Effector memory CD4-positive, alpha-beta T cell (primary cell): ENCODE results near the gene ATP12A.
A peak's percentile ranks its signal among the peaks of the same experiment; 100 is the strongest.
"Not testable (repeated sequence)": the region's sequence is repeated elsewhere in the genome, so short reads cannot be mapped to it uniquely, and the experiment has no call there.

Source experiments
- DNase-seq, 3 donors: peaks; one replicate each; pipeline ENCODE4 v3.0.0-alpha.2; 2020
- H3K27ac ChIP-seq: 2 replicates; pipeline ENCODE4 v1.7.0; 2013; ENCODE audit warnings: mild to moderate bottlenecking, low read length, moderate library complexity; ENCODE audit not compliant: insufficient read depth, poor library complexity, severe bottlenecking
- H3K27me3 ChIP-seq: replicated peaks from 2 replicates; pipeline ENCODE4 v1.7.0; 2013; ENCODE audit warnings: mild to moderate bottlenecking, low read length; ENCODE audit not compliant: insufficient read depth, control insufficient read depth, poor library complexity, severe bottlenecking
- H3K36me3 ChIP-seq: 2 replicates; pipeline ENCODE4 v1.7.0; 2013; ENCODE audit warnings: mild to moderate bottlenecking, low read length, moderate library complexity; ENCODE audit not compliant: control insufficient read depth, insufficient read depth
- H3K4me1 ChIP-seq: 2 replicates; pipeline ENCODE4 v1.7.0; 2013; ENCODE audit warnings: low read length, mild to moderate bottlenecking; ENCODE audit not compliant: control insufficient read depth, insufficient read depth, poor library complexity, severe bottlenecking
- H3K4me3 ChIP-seq: 2 replicates; pipeline ENCODE4 v1.7.0; 2013; ENCODE audit warnings: low read length, low read depth, mild to moderate bottlenecking; ENCODE audit not compliant: insufficient read depth, poor library complexity, severe bottlenecking
- H3K9me3 ChIP-seq: 2 replicates; pipeline ENCODE4 v1.7.0; 2013; ENCODE audit warnings: mild to moderate bottlenecking, low read length, moderate library complexity; ENCODE audit not compliant: control insufficient read depth

Gene ATP12A

DNA sequence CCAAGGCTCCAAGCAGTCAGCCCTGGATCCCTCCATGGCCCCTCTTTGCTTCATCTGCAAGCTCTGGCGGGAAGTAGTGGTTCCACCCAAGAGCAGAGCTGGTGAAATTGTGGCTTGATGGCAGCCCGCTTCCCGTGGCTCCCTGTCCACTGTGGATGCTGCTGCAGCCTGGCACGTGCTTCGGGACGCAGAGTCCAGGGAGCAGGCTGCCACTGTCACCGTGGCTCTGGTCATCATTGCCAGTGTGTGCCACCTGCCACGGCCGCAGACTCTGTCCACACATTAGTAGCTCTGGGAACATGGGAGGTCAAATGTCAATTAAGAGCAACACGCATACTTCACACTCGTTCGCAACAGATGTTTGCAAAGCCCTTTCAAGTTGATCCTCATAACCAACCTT lies 43.0 kb downstream of the ATP12A start:
- Histone ChIP-seq H3K36me3 (no peaks in the 10 kb centered on the region), H3K9me3 (no peaks in the 10 kb centered on the region), H3K4me1 (no peaks in the 10 kb centered on the region), H3K27ac (no peak overlapping the region), H3K27me3 (no peaks in the 10 kb centered on the region), H3K4me3 (no peak overlapping the region)
- DNase-seq = no peak

DNA sequence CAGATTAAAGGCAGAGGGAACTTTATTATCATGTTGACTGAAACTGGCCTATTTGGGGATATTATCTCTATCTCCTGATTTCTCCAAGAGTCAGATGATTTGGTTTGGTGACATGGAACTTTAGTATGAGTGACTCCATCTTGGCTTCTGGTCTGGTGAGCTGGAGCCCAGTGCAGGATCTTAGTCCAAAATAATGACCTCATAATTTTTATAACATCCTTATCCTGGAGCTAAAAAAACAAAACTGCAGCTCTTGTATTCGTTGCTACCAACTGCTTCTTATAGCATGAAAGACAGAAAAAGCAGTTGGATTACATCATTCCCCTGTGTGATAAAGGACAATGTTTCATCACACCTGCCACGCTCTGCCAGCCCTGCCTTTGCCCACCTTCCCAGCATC lies 44.5 kb downstream of the ATP12A start:
- Histone ChIP-seq H3K27me3 (no peaks in the 10 kb centered on the region), H3K4me1 (no peaks in the 10 kb centered on the region), H3K27ac (no peak overlapping the region), H3K36me3 (no peaks in the 10 kb centered on the region), H3K9me3 (no peaks in the 10 kb centered on the region), H3K4me3 (no peak overlapping the region)
- DNase-seq = no peak

DNA sequence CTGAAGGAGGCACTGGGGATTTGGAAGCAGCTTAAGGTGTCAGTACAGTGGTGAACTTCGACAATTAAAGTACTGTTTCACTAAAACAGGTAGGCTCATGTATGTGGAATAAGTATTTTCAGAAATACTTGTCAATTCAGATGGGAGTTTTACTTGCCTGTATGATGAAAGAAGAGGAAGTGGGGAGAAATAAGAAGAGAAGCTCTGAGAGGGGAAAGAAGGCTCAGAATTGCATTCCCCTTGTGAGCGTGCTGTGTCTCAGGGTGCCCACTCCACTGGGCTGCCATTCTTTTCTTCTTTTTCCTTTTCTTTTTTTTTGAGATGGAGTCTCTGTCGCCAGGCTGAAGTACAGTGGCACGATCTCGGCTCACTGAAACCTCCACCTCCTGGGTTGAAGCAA lies 45.2 kb downstream of the ATP12A start:
- H3K27me3 ChIP-seq = no peaks in the 10 kb centered on the region
- no peaks in the 10 kb centered on the region for H3K4me1 ChIP-seq
- H3K36me3 ChIP-seq = no peaks in the 10 kb centered on the region
- no peak overlapping the region for H3K27ac ChIP-seq
- H3K4me3 ChIP-seq = no peak overlapping the region
- H3K9me3 ChIP-seq = no peaks in the 10 kb centered on the region
- no peak for DNase-seq

DNA sequence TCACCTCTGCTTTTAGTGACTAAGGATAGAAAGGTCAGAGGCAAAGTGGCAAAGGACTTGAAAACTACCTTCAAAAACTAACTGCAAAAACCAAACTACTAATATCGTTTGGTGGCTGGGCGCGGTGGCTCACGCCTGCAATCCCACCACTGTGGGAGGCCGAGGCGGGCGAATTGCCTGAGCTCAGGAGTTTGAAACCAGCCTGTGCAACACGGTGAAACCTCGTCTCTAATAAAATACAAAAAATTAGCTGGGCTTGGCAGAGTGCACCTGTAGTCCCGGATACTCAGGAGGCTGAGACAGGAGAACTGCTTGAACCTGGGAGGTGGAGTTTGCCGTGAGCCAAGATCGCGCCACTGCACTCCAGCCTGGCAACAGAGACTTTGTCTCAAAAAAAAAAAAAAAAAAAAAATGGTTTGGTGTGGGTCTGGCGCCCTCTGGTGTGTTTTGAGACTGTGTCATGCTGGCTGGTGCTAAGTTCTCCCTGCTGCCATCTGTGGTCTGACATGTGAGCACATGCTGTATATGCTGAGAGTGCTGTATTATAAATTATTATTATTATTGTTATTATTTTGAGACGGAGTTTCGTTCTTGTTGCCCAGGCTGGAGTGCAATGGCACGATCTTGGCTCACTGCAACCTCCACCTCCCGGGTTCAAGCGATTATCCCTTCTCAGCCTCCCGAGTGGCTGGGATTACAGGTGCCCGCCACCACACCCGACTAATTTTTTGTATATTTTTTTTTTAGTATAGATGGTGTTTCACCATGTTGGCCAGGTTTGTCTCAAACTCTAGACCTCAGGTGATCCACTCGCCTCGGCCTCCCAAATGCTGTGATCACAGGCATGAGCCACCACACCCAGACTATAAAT lies 47.8 kb downstream of the ATP12A start:
- no peak overlapping the region for H3K27ac ChIP-seq
- no peaks in the 10 kb centered on the region for H3K27me3 ChIP-seq

DNA sequence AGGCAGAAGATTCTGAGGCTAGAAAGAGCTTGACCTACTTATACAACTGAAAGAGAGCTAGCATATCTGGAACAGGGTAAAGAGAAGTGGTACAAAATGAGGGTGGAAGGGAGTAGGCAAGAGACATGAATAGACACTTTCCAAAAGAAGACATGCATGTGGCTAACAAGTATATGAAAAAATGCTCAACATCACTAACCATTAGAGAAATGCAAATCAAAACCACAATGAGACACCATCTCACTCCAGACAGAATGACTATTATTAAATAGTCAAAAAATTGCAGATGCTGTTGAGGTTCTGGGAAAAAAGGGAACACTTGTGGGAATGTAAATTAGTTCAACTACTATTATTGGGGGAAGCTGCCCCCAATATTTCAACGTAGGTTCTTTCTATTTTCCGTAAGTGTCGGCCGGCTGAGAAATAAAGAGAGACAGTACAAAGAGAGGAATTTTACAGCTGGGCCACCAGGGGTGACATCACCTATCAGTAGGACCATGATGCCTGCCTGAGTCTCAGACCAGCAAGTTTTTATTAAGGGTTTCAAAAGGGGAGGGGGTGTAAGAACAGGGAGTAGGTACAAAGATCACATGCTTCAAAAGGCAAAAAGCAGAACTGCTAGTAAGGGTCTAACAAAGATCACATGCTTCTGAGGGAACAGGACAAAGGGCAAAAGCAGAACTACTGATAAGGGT lies 50.8 kb downstream of the ATP12A start:
- H3K9me3 ChIP-seq, H3K27me3 ChIP-seq, H3K36me3 ChIP-seq, H3K4me1 ChIP-seq, H3K4me3 ChIP-seq, DNase-seq, H3K27ac ChIP-seq: not testable (repeated sequence)

More for the DNA sequence above, 47.8 kb downstream of the ATP12A start:
- Histone ChIP-seq H3K9me3 (no peaks in the 10 kb centered on the region), H3K4me3 (no peak overlapping the region), H3K36me3 (no peaks in the 10 kb centered on the region), H3K4me1 (no peaks in the 10 kb centered on the region)
- DNase-seq = peak; percentile 50 to 60 (median 50)

DNA sequence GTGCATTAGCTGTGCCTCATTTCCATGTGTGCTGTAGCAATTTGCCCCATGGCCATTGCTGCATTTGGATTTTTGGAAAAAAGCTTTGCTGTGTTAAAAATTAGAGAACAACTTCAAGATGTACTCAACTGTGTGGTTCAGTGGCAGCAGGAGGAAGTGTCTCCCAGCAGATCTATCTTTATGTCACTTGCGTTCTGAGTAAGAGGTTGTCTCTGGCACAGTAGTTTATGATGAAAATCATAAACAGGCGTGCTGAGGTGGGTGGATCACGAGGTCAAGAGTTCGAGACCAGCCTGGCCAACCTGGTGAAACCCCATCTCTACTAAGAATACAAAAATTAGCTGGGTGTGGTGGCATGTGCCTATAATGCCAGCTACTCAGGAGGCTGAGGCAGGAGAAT lies 54.7 kb downstream of the ATP12A start:
- H3K9me3 ChIP-seq = no peaks in the 10 kb centered on the region
- no peaks in the 10 kb centered on the region for H3K4me1 ChIP-seq
- H3K27ac ChIP-seq = no peak overlapping the region
- H3K36me3 ChIP-seq = no peaks in the 10 kb centered on the region
- DNase-seq = no peak
- H3K27me3 ChIP-seq = no peaks in the 10 kb centered on the region
- no peak overlapping the region for H3K4me3 ChIP-seq

DNA sequence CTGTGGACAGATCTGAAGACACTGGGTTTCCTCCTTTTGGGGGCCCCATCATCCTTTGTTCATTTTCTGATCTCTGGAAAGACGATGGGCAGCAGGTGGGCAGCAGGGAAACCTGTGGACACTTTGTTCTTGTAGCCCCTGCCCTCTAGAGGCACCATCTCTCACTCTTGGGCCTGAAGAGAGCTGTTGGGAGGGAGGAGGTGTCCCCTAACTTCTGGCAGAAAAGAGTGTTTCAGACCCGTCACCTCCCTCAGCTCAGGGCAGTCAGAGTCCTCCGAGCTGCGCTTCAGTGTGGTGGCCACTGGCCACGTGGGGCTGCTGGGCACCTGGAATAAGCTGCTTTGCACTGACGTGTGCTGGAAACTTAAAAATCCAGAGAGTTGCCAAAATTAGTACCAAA lies 56.8 kb downstream of the ATP12A start:
- Histone ChIP-seq H3K4me3 (no peak overlapping the region), H3K27me3 (no peaks in the 10 kb centered on the region), H3K27ac (no peak overlapping the region), H3K36me3 (no peaks in the 10 kb centered on the region), H3K9me3 (no peaks in the 10 kb centered on the region), H3K4me1 (no peaks in the 10 kb centered on the region)
- no peak for DNase-seq

DNA sequence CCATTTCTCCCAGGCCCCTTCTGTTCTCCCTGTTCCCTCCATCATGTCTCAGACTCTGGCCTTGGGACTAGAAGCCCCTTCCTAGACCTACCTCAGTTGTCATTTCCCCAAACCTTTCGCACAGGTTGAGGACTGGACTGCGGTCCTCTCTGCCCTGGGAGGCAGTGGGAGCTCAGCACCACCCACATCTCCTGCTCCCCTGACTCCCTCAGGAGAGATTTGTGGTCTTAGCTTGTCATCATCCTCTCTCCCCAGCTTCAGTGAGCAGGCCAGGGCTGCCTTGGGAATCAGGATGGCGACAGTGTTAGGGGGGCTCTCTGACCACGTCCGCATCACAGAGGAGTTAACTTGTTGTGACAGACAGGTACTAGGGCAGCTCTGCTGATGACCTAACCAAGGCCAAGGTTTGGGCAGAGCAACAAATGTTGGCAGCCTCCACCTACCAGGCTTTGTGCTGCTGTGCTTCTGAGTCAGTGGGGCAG lies 58.2 kb downstream of the ATP12A start:
- Histone ChIP-seq H3K9me3 (no peaks in the 10 kb centered on the region), H3K27me3 (no peaks in the 10 kb centered on the region), H3K27ac (no peak overlapping the region), H3K36me3 (no peaks in the 10 kb centered on the region), H3K4me3 (no peak overlapping the region), H3K4me1 (no peaks in the 10 kb centered on the region)
- no peak for DNase-seq

DNA sequence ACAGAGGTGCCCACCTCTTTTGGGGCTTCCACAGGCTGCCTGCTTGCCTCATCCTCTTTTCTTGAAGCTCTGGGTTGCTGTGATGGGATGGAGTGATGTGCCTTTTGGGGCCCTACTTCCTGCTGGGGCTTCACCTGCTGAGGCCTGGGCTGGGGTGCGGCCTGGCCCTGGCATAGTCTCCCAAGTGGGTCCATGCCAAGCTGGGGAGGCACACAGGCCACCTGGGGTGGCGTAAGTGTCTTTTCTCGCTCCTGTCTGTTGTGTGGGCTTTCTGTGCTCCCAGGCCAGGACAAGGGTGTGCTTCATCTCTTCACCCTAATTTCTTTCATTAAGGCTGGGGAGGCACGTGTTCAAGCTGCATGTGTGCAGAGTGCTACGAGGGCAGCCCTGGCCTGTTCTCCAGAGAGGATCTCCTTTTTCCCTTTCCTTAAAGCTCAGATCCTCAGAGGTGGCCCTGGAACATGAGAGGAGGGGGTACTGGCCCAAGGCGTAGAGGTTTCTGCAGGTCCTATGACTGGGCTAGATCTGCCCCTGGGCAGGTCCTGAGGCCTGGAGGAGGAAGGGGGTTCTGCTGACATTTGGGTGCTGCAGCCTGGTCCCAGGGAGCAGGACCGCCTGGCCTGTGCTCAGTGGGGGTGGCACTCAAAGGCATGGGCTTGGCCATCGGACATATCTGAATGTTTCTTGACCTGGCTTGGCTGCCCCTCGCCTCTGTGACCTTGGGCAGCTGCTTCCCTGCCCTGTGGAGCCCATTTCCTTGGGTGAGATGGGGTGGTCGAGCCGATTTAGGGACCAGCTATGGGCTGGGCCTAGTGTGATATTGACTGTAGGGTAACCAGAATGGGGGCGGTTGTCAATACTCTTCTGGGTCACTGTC lies 60.0 kb downstream of the ATP12A start:
- Histone ChIP-seq H3K9me3 (no peaks in the 10 kb centered on the region), H3K36me3 (no peaks in the 10 kb centered on the region), H3K4me1 (no peaks in the 10 kb centered on the region), H3K27ac (no peak overlapping the region), H3K4me3 (no peak overlapping the region), H3K27me3 (no peaks in the 10 kb centered on the region)
- no peak for DNase-seq
